ENCODE measurements around the gene TCEAL3. TPM values are rescaled to one million over a fixed set of nuclear protein-coding genes. Genes with fewer than 3 reads are reported as not detected.
"Not testable (repeated sequence)": the region's sequence is repeated elsewhere in the genome, so short reads cannot be mapped to it uniquely, and the experiment has no call there.

Gene TCEAL3
- total RNA-seq, 1 experiment from 2014 or later, result not detected

GRCh38 chrX:103655230-103656000 lies 47.7 kb downstream of the TCEAL3 start:
- DNase-seq (ENCODE audit: low read depth), result peak; percentile 40
- in situ Hi-C loops (cut with HindIII; ENCODE audit: low pct_unique_long_range_greater_than_20kb, low sequenced_read_pairs), result not testable (repeated sequence)

- in situ Hi-C loops (cut with HindIII; ENCODE audit: low pct_unique_long_range_greater_than_20kb, low sequenced_read_pairs), result no loop called here
- peak; percentile 81 for DNase-seq (ENCODE audit: low read depth)
These were observed 48.9 kb downstream of the TCEAL3 start for GRCh38 chrX:103656617-103657016.

GRCh38 chrX:103657066-103657465 lies 49.3 kb downstream of the TCEAL3 start:
- in situ Hi-C loops (cut with HindIII; ENCODE audit: low pct_unique_long_range_greater_than_20kb, low sequenced_read_pairs), result not testable (repeated sequence)
- peak; percentile 66 for DNase-seq (ENCODE audit: low read depth)

GRCh38 chrX:103658681-103659433 lies 51.1 kb downstream of the TCEAL3 start:
- in situ Hi-C loops (cut with HindIII; ENCODE audit: low pct_unique_long_range_greater_than_20kb, low sequenced_read_pairs), result no loop called here
- DNase-seq (ENCODE audit: low read depth), result no peak

GRCh38 chrX:103659460-103659859 lies 51.7 kb downstream of the TCEAL3 start:
- DNase-seq (ENCODE audit: low read depth); in situ Hi-C loops (cut with HindIII; ENCODE audit: low pct_unique_long_range_greater_than_20kb, low sequenced_read_pairs): not testable (repeated sequence)

Other genes with a start within 250 kb of the TCEAL3 start
- gene BEX3, start 231.4 kb upstream of the TCEAL3 start, total RNA-seq (2014; rRNA removed; shearing (Covaris generic); ENCODE audit: low replicate concordance), result 289 and 328 TPM in 2 replicates
- gene RAB40A, start 88.5 kb upstream of the TCEAL3 start, total RNA-seq (2014; rRNA removed; shearing (Covaris generic); ENCODE audit: low replicate concordance), result not detected in 2 replicates
- gene TCEAL4, start 22.4 kb upstream of the TCEAL3 start, total RNA-seq (2014; rRNA removed; shearing (Covaris generic); ENCODE audit: low replicate concordance), result 16.6 and 25.7 TPM in 2 replicates
- gene TCEAL1, start 21.0 kb downstream of the TCEAL3 start, total RNA-seq (2014; rRNA removed; shearing (Covaris generic); ENCODE audit: low replicate concordance), result 18.4 and 18.9 TPM in 2 replicates
- 831 and 930 TPM in 2 replicates for gene MORF4L2, start 78.7 kb downstream of the TCEAL3 start, total RNA-seq (2014; rRNA removed; shearing (Covaris generic); ENCODE audit: low replicate concordance)
- gene TMEM31, start 102.9 kb downstream of the TCEAL3 start, total RNA-seq (2014; rRNA removed; shearing (Covaris generic); ENCODE audit: low replicate concordance), result not detected in 2 replicates
- not detected in 2 replicates for gene PLP1, start 168.9 kb downstream of the TCEAL3 start, total RNA-seq (2014; rRNA removed; shearing (Covaris generic); ENCODE audit: low replicate concordance)
- gene RAB9B, start 224.3 kb downstream of the TCEAL3 start, total RNA-seq (2014; rRNA removed; shearing (Covaris generic); ENCODE audit: low replicate concordance), result 2.7 TPM in 1 of 2 replicates, not detected in the other

All from Caki2 (cell line).